UCSD-AML1 (cell line): Measurements from ENCODE around the gene HERPUD2.
"Not testable (repeated sequence)": the region's sequence is repeated elsewhere in the genome, so short reads cannot be mapped to it uniquely, and the experiment has no call there.

Experiments used
- DNase-seq: peaks from one replicate; lab custom pipeline; 2025; ENCODE audit not compliant: unreplicated experiment; lab: John Stamatoyannopoulos, UW

HERPUD2 gene

GRCh38 chr7:35681231-35682029 is 13.5 kb downstream of the HERPUD2 start:
- DNase-seq: no peak

- DNase-seq: no peak
Observed at GRCh38 chr7:35680403-35681013, 14.4 kb downstream of the HERPUD2 start.

DNA sequence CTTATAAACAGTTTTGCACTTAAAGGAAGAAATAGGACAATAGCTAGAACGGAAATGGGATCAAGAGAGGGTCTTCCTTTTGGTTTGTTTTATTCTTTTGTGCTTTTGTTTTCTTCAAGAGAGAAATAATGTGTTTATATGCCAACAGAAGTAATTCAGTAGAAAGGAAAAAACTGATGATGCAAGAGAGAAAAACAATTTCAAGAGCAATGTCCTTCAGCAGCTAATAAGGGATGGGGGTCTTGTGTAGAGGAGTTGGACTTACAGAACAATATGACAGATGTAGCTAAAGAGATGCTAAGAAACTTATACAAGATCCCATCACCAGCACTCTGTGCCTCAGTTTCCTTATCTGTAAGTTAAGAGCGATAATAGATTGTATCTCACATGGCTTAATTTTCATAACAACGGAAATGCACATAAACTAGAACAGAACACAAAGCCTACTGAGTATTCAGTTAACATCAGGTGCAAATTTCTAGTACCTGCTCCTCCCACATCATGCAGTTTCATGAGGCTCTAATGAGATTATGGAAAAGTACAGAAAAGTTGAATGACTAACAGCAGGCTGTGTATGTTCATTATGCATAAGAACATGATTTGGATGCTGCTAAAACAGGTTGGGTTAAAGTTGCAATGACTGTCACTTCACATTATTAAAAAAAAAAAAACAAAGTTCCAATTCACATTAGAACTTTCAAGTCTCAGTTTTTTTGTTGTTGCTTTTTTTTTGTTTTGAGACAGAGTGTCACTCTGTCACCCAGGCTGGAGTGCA is 17.2 kb downstream of the HERPUD2 start:
- DNase-seq: no peak

GRCh38 chr7:35676211-35676610 is 18.7 kb downstream of the HERPUD2 start:
- DNase-seq: no peak

GRCh38 chr7:35670856-35671569 is 23.9 kb downstream of the HERPUD2 start:
- no peak for DNase-seq

DNA sequence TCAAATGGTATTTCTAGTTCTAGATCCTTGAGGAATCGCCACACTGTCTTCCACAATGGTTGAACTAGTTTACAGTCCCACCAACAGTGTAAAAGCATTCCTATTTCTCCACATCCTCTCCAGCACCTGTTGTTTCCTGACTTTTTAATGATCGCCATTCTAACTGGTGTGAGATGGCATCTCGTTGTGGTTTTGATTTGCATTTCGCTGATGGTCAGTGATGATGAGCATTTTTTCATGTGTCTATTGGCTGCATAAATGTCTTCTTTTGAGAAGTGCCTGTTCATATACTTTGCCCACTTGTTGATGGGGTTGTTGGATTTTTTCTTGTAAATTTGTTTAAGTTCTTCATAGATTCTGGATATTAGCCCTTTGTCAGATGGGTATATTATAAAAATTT is 34.5 kb downstream of the HERPUD2 start:
- not testable (repeated sequence) for DNase-seq

GRCh38 chr7:35658606-35659201 is 36.2 kb downstream of the HERPUD2 start:
- no peak for DNase-seq

- DNase-seq: no peak
Observed at GRCh38 chr7:35657125-35657524, 37.8 kb downstream of the HERPUD2 start.

GRCh38 chr7:35654558-35654957 is 40.4 kb downstream of the HERPUD2 start:
- not testable (repeated sequence) for DNase-seq

DNA sequence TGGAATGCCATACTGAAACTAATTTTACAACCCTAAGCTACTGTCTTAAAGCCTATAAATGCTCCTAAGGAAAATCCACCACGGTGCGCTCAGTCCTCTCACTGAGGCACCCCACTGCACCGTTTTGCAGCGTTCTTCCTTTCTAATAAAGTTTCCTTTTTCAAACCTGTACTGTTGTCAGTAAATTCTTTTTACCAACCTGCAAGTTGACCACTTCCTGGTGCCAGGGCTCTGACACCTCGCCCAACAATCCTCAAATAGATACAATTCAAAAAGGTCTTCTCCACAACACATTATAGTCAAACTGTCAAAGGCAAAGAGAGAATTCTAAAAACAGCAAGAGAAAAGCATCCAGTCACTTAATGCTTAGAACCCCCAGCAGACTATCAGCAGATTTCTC is 42.8 kb downstream of the HERPUD2 start:
- DNase-seq: no peak

DNA sequence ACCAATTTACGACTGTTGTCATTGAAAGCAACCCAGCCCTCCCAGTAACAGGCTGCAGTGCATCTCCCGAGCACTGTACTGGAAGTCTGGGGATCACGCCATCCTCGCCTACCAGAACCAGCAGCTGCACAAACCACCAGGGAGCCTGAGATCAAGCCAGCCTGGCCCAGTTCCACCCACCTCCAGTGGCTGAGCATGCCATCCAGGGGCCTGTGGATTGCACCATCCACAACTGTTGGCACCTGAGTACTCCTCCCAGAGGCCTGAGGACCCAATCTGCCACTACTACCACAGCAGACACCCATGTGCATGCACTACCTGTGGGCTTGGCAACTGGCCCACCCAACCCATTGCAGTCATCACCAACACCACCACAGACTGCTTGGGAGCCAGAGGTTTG is 44.2 kb downstream of the HERPUD2 start:
- no peak for DNase-seq

- DNase-seq: no peak
Observed at GRCh38 chr7:35649711-35650110, 45.2 kb downstream of the HERPUD2 start.

DNA sequence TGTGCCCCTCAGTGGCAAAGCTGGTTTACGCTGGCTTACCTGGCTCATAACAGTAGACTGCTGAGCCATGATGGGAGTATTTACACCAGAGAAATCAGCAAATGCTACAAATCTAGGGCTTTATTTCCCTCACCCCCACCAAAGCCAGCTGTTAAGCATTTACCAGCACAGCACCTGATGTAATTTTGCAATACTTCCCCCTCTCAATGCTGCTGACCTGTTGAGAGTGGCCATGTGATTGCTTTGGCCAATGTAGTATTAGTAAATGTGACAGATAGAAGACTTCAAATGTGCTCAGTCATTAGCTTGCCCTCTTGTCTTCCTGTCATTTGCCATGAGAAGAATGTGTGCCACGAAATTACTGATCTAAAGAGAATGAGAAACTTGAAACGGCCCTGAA is 46.6 kb downstream of the HERPUD2 start:
- DNase-seq: no peak

- no peak for DNase-seq
Observed at GRCh38 chr7:35647171-35647574, 47.8 kb downstream of the HERPUD2 start.

GRCh38 chr7:35646289-35647023 is 48.5 kb downstream of the HERPUD2 start:
- no peak for DNase-seq

- DNase-seq: no peak
Observed at GRCh38 chr7:35645691-35646090, 49.2 kb downstream of the HERPUD2 start.

DNA sequence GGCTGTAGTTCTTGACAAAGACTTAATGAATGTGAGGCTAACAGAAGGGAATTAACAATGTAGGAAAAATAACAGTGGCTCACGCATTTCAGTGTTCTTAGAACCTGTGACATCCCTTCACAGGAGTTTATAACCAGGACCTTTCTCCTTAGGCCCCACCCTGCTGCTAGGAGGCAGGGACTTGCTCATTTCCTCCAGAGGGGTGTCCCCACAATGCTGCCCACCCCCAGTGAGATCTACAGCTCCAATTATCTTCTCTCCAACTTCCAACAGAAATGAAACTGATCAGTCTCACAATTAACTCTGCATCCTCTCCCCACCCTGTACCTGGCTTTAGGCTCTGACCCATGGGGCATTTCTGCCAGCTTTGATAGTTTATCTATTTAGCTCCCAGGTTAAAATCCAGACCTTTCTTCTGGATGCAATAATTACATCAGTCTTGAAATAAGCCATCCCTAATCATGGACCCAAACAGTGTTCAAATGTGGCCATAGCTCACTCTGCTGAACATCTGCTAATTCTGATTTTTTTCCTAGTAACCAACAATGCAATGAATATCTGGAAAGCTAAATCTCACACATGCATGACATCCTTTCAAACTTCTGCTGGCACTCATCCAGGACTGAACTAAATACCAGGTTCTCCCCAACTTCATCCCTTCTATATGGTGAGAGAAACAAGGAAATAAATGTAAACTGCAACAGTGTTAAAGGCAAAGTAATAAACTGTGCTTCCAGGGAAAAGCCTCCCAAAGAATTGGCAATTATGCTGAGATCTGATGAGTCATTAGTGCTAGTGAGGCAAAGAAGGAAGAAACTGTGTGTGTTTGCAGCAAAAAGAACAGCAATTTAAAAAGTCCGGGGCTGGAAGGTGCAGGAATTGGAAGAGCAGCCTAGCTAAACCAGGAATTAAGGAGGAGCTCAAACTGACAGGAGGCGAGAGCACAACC is 64.6 kb downstream of the HERPUD2 start:
- DNase-seq: no peak

GRCh38 chr7:35624299-35625186 is 70.4 kb downstream of the HERPUD2 start:
- DNase-seq: peak; percentile 8
